Stimulated activated CD8-positive, alpha-beta memory T cell treated with anti-CD3 and anti-CD28 coated beads, Interleukin-4, amount 100 ng/mL, for 4 hours (primary cell): ENCODE measurements around the gene RRAS2.

ENCODE experiments used
- DNase-seq, 2 donors: peaks; one replicate each; pipeline ENCODE4 v3.0.0-alpha.2; 2020; ENCODE audit warnings: low read depth in 2 of 2, low spot score in 1 of 2

The RRAS2 gene

GRCh38 chr11:14340721-14341120, 18.3 kb downstream of the RRAS2 start:
- DNase-seq, result no peak

DNA sequence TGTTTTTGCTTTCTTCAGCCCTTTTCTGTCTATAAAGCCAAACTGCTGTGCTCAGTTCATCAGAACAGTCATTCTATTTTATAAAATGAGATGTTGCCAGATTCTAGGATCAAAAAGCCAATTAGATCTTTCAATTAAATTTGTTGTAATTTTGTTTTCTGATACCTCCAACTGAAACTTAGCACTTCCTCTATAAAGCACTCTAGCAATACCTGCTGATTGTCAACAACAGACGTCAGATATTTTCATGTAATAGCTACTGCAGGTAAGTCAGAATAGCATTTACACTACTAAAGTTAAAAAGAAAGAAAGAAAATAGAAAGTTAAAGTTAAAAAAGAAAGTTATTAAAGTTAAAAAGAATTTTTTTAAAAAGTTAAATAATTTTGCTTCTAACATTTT, 19.6 kb downstream of the RRAS2 start:
- no peak for DNase-seq

DNA sequence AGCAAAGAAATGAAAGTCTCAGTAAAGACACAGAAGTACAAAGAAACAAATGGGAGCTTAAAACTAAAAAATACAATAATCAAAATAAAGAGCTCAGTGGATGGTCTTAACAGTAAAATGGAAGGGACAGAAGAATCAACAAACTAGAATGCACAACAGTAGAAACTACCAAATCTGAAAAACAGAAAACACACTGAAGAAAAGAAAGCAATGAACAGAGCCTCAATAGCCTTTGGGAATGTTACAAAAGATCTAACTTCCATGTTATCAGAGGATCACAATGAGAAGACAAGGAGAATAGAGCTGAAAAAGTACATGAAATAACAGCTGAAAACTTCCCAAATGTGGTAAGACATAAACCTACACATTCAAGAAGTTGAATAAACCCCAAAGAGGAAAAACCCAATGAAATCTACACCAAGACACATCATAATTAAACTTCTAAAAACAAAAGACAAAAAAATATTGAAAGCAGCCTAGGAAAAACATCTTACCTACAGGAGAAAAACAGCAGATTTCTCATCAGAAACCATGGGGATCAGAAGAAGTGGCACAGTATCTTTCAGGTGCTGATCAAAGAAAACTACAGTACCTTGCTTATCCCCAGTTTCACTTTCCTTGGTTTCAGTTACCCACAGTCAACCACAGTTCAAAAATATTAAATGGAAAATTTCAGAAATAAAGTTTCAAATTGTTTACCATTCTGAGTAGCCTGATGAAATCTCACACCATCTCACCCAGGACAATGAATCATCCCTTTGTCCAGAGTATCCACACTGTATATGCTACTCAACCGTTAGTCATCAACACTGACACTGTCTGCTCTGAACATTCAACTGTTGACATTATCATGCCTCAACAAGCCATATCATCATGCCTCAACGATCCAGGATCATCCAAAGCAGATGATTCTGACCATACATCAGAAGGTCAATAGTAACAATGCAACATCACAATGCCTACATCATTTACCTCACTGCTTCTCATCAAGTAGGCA, 22.2 kb downstream of the RRAS2 start:
- DNase-seq, result no peak

GRCh38 chr11:14335712-14336111, 23.3 kb downstream of the RRAS2 start:
- no peak for DNase-seq

- DNase-seq, result no peak
Measured at GRCh38 chr11:14334893-14335292, 24.1 kb downstream of the RRAS2 start.

DNA sequence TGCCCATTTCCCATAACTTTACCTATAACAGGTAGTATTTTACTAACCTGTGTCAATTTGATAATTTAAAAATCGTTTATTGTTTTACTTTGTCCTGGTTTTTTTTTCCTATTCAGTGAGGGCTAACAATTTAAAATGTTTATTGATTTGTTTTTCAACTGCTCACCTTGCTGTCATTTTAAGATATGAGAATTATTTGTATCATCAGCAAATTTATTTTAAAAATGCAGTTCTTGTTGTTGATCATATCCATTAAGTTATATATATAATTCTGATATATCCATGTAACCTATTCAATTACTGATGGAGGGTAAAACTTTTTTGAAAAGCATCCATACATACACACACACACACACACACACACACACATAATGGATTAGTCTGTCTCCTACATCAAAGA, 24.8 kb downstream of the RRAS2 start:
- DNase-seq, result no peak

DNA sequence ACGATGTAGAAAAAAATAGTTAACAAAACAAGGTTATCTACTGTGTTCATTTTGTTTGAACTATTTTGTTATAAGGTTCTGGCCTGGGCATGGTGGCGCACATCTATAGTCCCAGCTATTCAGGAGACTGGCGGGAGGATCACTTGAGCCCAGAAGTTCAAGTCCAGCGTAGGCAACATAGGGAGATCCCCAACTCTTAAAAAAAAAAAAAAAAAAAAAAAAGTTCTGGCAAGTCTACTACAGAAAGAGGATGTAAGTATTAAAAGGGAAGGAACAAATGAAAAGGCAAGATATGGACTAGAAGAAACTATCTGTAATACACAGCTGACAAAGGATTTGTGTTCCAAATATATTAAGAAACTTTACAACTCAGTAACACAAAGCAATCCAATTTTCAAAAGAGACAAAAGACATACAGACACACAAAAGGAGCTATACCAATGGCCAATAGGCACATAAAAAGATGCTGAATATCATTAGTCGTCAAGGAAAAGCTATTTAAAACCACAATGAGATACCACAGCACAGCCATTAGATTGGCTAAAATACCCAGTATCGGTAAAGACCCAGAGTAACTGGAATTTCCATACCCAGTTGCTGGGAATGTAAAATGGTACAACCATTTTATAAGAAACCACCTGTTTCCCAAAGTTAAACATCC, 27.4 kb downstream of the RRAS2 start:
- no peak for DNase-seq

DNA sequence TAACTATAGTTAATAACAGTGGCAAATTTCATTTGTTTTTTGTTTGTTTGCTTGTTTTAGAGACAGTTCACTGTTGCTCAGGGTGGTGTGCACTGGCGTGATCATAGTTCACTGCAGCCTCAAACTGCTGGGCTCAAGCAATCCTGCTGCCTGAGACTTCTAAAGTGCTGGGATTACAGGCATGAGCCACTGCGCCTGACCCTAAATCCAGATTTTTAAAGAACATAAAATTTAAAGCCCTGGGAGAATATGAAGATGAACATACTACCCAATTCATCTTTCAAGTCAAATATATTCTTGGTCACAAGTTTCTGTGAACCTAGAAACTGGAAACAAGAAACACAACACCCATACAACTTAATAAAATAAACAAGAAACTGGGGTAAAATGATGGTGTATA, 28.1 kb downstream of the RRAS2 start:
- no peak for DNase-seq

- DNase-seq, result no peak
Measured at GRCh38 chr11:14329702-14330101, 29.3 kb downstream of the RRAS2 start.

- no peak for DNase-seq
Measured at GRCh38 chr11:14327116-14327515, 31.9 kb downstream of the RRAS2 start.

GRCh38 chr11:14323118-14323676, 35.8 kb downstream of the RRAS2 start:
- DNase-seq, result no peak

GRCh38 chr11:14322510-14322909, 36.5 kb downstream of the RRAS2 start:
- DNase-seq, result no peak

GRCh38 chr11:14320020-14320419, 39.0 kb downstream of the RRAS2 start:
- no peak for DNase-seq

- no peak for DNase-seq
Measured at GRCh38 chr11:14318581-14318981, 40.4 kb downstream of the RRAS2 start.

DNA sequence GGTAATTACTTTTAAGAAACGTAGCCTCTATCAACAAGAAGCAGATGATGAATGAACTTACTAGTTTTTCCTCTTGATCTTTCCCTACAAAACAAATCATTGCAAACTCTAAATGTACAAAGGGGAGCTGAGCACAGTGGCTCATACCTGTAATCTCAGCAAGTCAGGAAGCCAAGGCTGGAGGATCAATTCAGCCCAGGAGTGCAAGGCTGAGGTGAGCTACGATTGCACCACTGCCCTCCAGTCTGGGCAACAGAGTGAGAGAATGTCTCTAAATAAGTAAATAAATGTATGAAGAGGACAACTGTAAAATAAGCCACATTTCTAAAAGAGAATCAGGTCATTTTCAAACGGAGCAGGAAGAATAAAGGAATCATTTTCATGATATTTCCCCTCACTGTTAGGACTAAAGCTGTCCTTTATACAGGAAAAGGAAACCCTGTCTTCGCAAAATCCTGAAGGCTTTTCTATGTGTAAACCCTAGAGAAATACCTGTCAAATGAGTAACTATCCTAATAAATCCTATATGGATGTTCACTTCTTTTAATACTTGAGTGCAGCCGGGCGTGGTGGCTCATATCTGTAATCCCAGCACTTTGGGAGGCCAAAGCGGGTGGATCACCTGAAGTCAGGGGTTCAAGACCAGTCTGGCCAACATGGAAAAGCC, 41.2 kb downstream of the RRAS2 start:
- no peak for DNase-seq

DNA sequence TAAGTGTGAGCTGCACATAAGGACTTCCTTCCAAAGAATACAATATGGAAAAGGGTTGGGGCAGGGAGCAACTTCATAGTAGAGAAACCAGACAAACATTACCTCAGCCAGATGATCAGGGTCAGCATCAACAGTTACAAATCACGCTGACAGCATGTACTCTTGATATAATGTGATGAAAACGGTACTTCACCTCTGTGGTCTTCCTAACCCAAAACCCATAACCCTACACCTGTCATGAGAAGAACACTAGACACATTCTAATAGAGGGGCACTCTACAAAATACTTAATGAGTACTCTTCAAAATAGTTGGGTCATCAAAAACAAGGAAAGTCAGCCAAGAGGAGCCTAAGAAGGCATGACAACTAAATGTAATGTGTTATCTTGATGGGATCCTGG, 43.9 kb downstream of the RRAS2 start:
- no peak for DNase-seq

DNA sequence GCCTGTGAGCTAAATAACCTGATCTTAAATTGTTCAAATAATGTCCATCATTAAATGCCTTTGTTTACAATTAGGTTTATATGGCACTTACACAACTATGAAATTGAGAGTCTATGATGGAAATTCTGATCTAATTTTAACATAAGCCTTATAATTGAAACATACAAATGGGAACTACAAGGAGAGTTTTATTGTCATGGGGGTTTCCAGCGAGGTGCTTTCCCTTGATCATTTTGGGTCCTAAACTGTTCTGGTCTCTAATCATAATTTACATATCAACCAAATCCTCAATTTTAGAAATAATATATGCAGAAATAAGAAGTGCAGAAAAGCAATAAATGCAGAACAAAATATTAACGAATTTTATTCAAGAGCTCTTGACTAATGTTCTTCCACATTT, 44.9 kb downstream of the RRAS2 start:
- no peak for DNase-seq

- no peak for DNase-seq
Measured at GRCh38 chr11:14312736-14313438, 46.1 kb downstream of the RRAS2 start.

DNA sequence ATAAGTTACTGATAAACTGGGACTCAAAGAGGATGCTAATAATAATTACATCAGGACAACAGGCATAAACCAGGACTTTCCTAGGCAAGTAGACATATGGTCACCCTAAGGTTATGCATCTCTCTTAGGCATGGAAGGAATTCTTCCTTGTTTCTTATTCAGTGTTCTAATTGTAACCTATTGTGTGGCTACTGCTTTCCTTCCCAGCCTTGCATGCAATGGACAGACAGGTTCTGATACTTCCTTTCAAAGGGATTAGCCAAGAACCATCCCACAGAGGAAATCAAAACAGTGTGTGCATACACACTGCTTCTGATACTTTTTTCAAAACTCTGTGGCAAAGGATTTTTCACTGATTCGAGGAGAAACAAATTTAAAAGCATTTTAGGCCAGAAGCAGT, 48.3 kb downstream of the RRAS2 start:
- DNase-seq, result no peak

- no peak for DNase-seq
Measured at GRCh38 chr11:14309425-14310192, 49.4 kb downstream of the RRAS2 start.
